K562 (cell line): ENCODE data around the gene BLVRA. TPM values are rescaled to one million over a fixed set of nuclear protein-coding genes. Genes with fewer than 3 reads are reported as not detected.

Experiments used
- ATAC-seq: fragments of 200-7000 bp; cut with Tn5 transposase; 3 replicates; pipeline ENCODE4 v1.9.1; 2020; ENCODE audit warnings: moderate library complexity
- BruUV-seq: library from RNA; stranded (reverse); fragments of 400-500 nt; replicated peaks from 2 replicates; lab custom pipeline; 2021; lab: Mats Ljungman, UMichigan
- CTCF ChIA-PET: fragments of 300-600 bp; formaldehyde crosslinking; extraction: SDS; loops from one replicate; lab custom pipeline; 2021; ENCODE audit warnings: low intra/inter-chr PET ratio; lab: Yijun Ruan, JAX
- POLR2A ChIA-PET: fragments of 300-600, 350-650 bp; sonication (Branson Sonifier 250); formaldehyde crosslinking; extraction: SDS; loops from one replicate; lab custom pipeline; 2021; ENCODE audit warnings: antibody characterized with exemption, inconsistent platforms; lab: Yijun Ruan, JAX
- DNase-seq, 4 experiments: peaks; one replicate each; pipeline versions ENCODE4 v3.0.0 to v3.0.0-alpha.2; 2011 to 2018; ENCODE audit warnings: low spot score in 3 of 4, mixed read lengths in 3 of 4; ENCODE audit errors: extremely low read depth in 1 of 4
- FAIRE-seq: peaks from 2 replicates; lab custom pipeline; 2011; peaks lifted over from hg19 to GRCh38; lab: Jason Lieb, UNC
- H2AFZ ChIP-seq: 2 replicates; pipeline ENCODE4 v1.6.0; 2011; ENCODE audit warnings: low read depth, low read length, control low read depth, inconsistent platforms
- H3K27ac ChIP-seq: fragments of 200-600 bp; 3 replicates; pipeline ENCODE4 v1.8.0; 2011; ENCODE audit warnings: low read depth, mild to moderate bottlenecking, control low read depth, inconsistent platforms, low read length, moderate library complexity, mixed read lengths; ENCODE audit errors: extremely low read depth
- H3K27me3 ChIP-seq, 2 experiments: fragments of 300-600 bp in 1 of 2; 2 replicates in 1 of 2; 3 replicates in 1 of 2; pipeline versions ENCODE4 v1.6.0 to v1.8.0; 2011; ENCODE audit warnings: inconsistent platforms in 2 of 2, low read length in 2 of 2, mild to moderate bottlenecking in 1 of 2, mixed read lengths in 1 of 2, moderate library complexity in 1 of 2; ENCODE audit not compliant: control insufficient read depth in 2 of 2, insufficient read depth in 2 of 2
- H3K36me3 ChIP-seq: fragments of 300-600 bp; 3 replicates; pipeline ENCODE4 v1.8.0; 2011; ENCODE audit warnings: mild to moderate bottlenecking, low read length, inconsistent platforms; ENCODE audit not compliant: control insufficient read depth, insufficient read depth
- H3K4me1 ChIP-seq, 2 experiments: fragments of 200-600 bp in 1 of 2; replicated peaks in 1 of 2; 2 replicates in 1 of 2; 3 replicates in 1 of 2; pipeline versions ENCODE4 v1.5.1 to v1.8.0; 2011; ENCODE audit warnings: inconsistent platforms in 2 of 2, low read length in 2 of 2, mild to moderate bottlenecking in 1 of 2, mixed read lengths in 1 of 2, moderate library complexity in 1 of 2; ENCODE audit not compliant: control insufficient read depth in 2 of 2, insufficient read depth in 2 of 2
- H3K4me2 ChIP-seq: 2 replicates; pipeline ENCODE4 v1.6.1; 2011; ENCODE audit warnings: low read length, control low read depth, inconsistent platforms, mixed read lengths; ENCODE audit not compliant: insufficient read depth
- H3K4me3 ChIP-seq: fragments of 200-600 bp; sonication (generic), shearing (Covaris generic); 2 replicates; pipeline ENCODE4 v1.5.1; 2016; ENCODE audit warnings: control low read depth, inconsistent platforms
- H3K79me2 ChIP-seq: fragments of 200-600 bp; 3 replicates; pipeline ENCODE4 v1.8.0; 2011; ENCODE audit warnings: low read length, inconsistent platforms; ENCODE audit not compliant: control insufficient read depth, insufficient read depth
- H3K9ac ChIP-seq, 2 experiments: 2 replicates each; pipeline versions ENCODE4 v1.6.0 to v1.6.1; 2011; ENCODE audit warnings: low read depth in 2 of 2, low read length in 2 of 2, control low read depth in 1 of 2, inconsistent platforms in 1 of 2, mild to moderate bottlenecking in 1 of 2, mixed read lengths in 1 of 2; ENCODE audit not compliant: insufficient read depth in 1 of 2
- H3K9me1 ChIP-seq: one replicate; pipeline ENCODE4 v1.6.0; 2011; ENCODE audit warnings: inconsistent platforms, mild to moderate bottlenecking, low read length, moderate library complexity; ENCODE audit not compliant: control insufficient read depth, insufficient read depth
- H3K9me3 ChIP-seq: replicated peaks from 2 replicates; pipeline ENCODE4 v1.5.1; 2011; ENCODE audit warnings: low read depth, low read length, inconsistent platforms; ENCODE audit not compliant: control insufficient read depth, insufficient read depth
- H4K20me1 ChIP-seq: replicated peaks from 2 replicates; pipeline ENCODE4 v1.6.1; 2011; ENCODE audit warnings: low read length, inconsistent platforms, mixed read lengths; ENCODE audit not compliant: control insufficient read depth, insufficient read depth
- CGGBP1 ChIP-seq: fragments of 250-450 bp; sonication (Bioruptor Pico); IDR thresholded peaks from 2 replicates; pipeline ENCODE4 v1.9.0; 2021; ENCODE audit warnings: mild to moderate bottlenecking
- EP400 ChIP-seq: fragments of 450-650 bp; IDR thresholded peaks from 2 replicates; pipeline ENCODE4 v1.6.1; 2017; ENCODE audit warnings: antibody characterized with exemption, mild to moderate bottlenecking, moderate library complexity
- HMGN3 ChIP-seq: IDR thresholded peaks from 2 replicates; pipeline ENCODE4 v1.6.1; 2011; ENCODE audit warnings: borderline replicate concordance, low read depth, mild to moderate bottlenecking, mixed read lengths, low read length; ENCODE audit not compliant: insufficient read length; ENCODE audit errors: extremely low read depth
- KLF6 ChIP-seq: fragments of 250-450 bp; sonication (Bioruptor Pico); IDR thresholded peaks from 2 replicates; pipeline ENCODE4 v1.4.0; 2020; ENCODE audit warnings: mild to moderate bottlenecking, moderate library complexity, borderline replicate concordance
- NCOA4 ChIP-seq: fragments of 450-650 bp; IDR thresholded peaks from 2 replicates; pipeline ENCODE4 v1.6.1; 2018; ENCODE audit warnings: mild to moderate bottlenecking; ENCODE audit not compliant: partially characterized antibody
- POLR3G ChIP-seq: IDR thresholded peaks from 2 replicates; pipeline ENCODE4 v1.6.1; 2011; ENCODE audit not compliant: insufficient read length, insufficient replicate concordance; ENCODE audit errors: extremely low read depth
- PTTG1 ChIP-seq: fragments of 450-650 bp; IDR thresholded peaks from 2 replicates; pipeline ENCODE4 v1.6.1; 2016; ENCODE audit warnings: low read depth, mild to moderate bottlenecking, missing genetic modification characterization, missing compliant biosample characterization
- RBM15 ChIP-seq: fragments of 200-400 bp; formaldehyde crosslinking; IDR thresholded peaks from 2 replicates; pipeline ENCODE4 v1.6.1; 2018; ENCODE audit warnings: mild to moderate bottlenecking, low read length, moderate library complexity; ENCODE audit not compliant: insufficient read depth
- WGBS: fragments of 100-300 bp; shearing (Covaris generic); methylation state at CpG from one replicate; pipeline ENCODE4 v1.1.6; 2016; ENCODE audit warnings: low coverage, mixed read lengths; ENCODE audit not compliant: insufficient coverage; ENCODE audit errors: missing lambda C conversion rate; 5-methylcytosine and 5-hydroxymethylcytosine counted together
- in situ Hi-C: fragments of 300-500 bp; cut with MboI; formaldehyde crosslinking; loops from 4 replicates; pipeline ENCODE4 v1.15.0; 2018; ENCODE audit warnings: inconsistent platforms, mixed read lengths
- intact Hi-C: fragments of 100-400 bp; cut with micrococcal nuclease; formaldehyde crosslinking; loops from 2 replicates; pipeline ENCODE4 v1.14.2; 2022
- polyA plus RNA-seq, 8 experiments: library from polyadenylated mRNA; depleted of rRNA in 4 of 8; stranded (reverse) in 5 of 8; unstranded in 3 of 8; fragments of >200 nt; fragmentation: Nextera tagmentation in 2 of 8; fragmentation: Illumina TruSeq in 1 of 8; extraction: Ambion mirVana in 2 of 8; extraction: Trizol in 1 of 8; gene quantifications; 2 replicates each; pipeline versions ENCODE4 v1.2.1 to v1.2.3, GENCODE V29; 2011 to 2014; ENCODE audit warnings: inconsistent platforms in 1 of 8, missing spikeins in 1 of 8
- total RNA-seq, 7 experiments: library from RNA; depleted of rRNA in 6 of 7; stranded (reverse); fragments of >200 nt in 6 of 7; fragmentation: Illumina TruSeq in 2 of 7; extraction: Trizol in 2 of 7; gene quantifications; 2 replicates each; pipeline versions ENCODE4 v1.2.1 to v1.2.3, GENCODE V29; 2011 to 2021; ENCODE audit warnings: low replicate concordance in 1 of 7
- TF ChIP-seq, protein P1 (sequence below), 2 experiments: IDR thresholded peaks; 2 replicates each; pipeline ENCODE4 v1.6.1; 2012; ENCODE audit warnings: improper control_type of control experiment in 2 of 2, low read depth in 2 of 2, low read length in 2 of 2, borderline replicate concordance in 1 of 2

Gene BLVRA
- total and polyA plus RNA-seq, 9 of the 15 experiments (the other 6 are each of a cell fraction or from before 2014, with no cell fraction given), result 48.5 to 147 (median 61.5) TPM

- in situ Hi-C loops, result no loop called here
- intact Hi-C loops, result no loop called here
- 65% methylated on average over 8 of the region's 8 CpGs for WGBS
Measured at GRCh38 chr7:43782768-43783555, 24.5 kb downstream of the BLVRA start.

More at GRCh38 chr7:43782768-43783555, 24.5 kb downstream of the BLVRA start:
- Histone ChIP-seq H3K9me3 (no peaks in the 10 kb centered on the region), H3K4me3 (no peak overlapping the region), H3K27ac (no peak overlapping the region), H3K4me1 (peaks cover 11 to 16% of the 10 kb centered on the region in 2 experiments; a peak in 3 of 5 replicates), H3K36me3 (peaks cover 9% of the 10 kb centered on the region; the same call in 2 of the 3 replicates), H3K9ac (no peak overlapping the region), H3K27me3 (no peaks in the 10 kb centered on the region), H3K4me2 (no peak overlapping the region), H3K9me1 (no peaks in the 10 kb centered on the region), H2AFZ (no peak overlapping the region), H4K20me1 (no peaks in the 10 kb centered on the region), H3K79me2 (0 out of 3 replicates have a peak, but pooled peaks cover 6% of the 10 kb centered on the region)
- DNase-seq (no peak), FAIRE-seq (no peak), ATAC-seq (no peak)
- BruUV-seq, result no TSS peak
- ChIA-PET POLR2A (interaction anchor here (0.9 to 1.2 kb wide), 4 partner anchors 11 to 41 kb away, joined by 3 to 5 read pairs (median 4); no protein-coding TSS in a partner anchor), CTCF (no interaction called here)
- no peak for TF ChIP-seq HMGN3
- TF ChIP-seq, protein P1, sequence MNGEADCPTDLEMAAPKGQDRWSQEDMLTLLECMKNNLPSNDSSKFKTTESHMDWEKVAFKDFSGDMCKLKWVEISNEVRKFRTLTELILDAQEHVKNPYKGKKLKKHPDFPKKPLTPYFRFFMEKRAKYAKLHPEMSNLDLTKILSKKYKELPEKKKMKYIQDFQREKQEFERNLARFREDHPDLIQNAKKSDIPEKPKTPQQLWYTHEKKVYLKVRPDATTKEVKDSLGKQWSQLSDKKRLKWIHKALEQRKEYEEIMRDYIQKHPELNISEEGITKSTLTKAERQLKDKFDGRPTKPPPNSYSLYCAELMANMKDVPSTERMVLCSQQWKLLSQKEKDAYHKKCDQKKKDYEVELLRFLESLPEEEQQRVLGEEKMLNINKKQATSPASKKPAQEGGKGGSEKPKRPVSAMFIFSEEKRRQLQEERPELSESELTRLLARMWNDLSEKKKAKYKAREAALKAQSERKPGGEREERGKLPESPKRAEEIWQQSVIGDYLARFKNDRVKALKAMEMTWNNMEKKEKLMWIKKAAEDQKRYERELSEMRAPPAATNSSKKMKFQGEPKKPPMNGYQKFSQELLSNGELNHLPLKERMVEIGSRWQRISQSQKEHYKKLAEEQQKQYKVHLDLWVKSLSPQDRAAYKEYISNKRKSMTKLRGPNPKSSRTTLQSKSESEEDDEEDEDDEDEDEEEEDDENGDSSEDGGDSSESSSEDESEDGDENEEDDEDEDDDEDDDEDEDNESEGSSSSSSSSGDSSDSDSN (IDR thresholded peaks at IDR 0.05; ENCODE audit: borderline replicate concordance in 1 of 2, low read depth in 2 of 2, low read length in 2 of 2), result no peak
- no peak for TF ChIP-seq POLR3G
- no peak for TF ChIP-seq EP400
- no peak for TF ChIP-seq KLF6
- TF ChIP-seq CGGBP1 (CRISPR knock-in tag), result no peak
- no peak for TF ChIP-seq RBM15
- TF ChIP-seq NCOA4, result no peak
- TF ChIP-seq PTTG1 (tag), result no peak
